H9 (cell line): ENCODE data around the gene TM9SF2. TPM values are rescaled to one million over a fixed set of nuclear protein-coding genes. Genes with fewer than 3 reads are reported as not detected.

Experiments used
- DNase-seq: peaks from one replicate; pipeline ENCODE4 v3.0.0-alpha.2; 2017
- H2AFZ ChIP-seq: one replicate; pipeline ENCODE4 v1.6.1; 2013; ENCODE audit warnings: mild to moderate bottlenecking, low read length, control low read depth, moderate library complexity
- H2AK5ac ChIP-seq: 2 replicates; pipeline ENCODE4 v1.6.1; 2013; ENCODE audit warnings: low read length, control low read depth, mixed read lengths; ENCODE audit not compliant: insufficient read length
- H2BK120ac ChIP-seq: one replicate; pipeline ENCODE4 v1.6.1; 2013; ENCODE audit warnings: low read depth, mild to moderate bottlenecking, low read length, control low read depth, inconsistent platforms; ENCODE audit not compliant: poor library complexity, severe bottlenecking
- H2BK12ac ChIP-seq: 2 replicates; pipeline ENCODE4 v1.6.1; 2013; ENCODE audit warnings: low read length, control low read depth, mixed read lengths, low read depth; ENCODE audit not compliant: insufficient read length
- H2BK15ac ChIP-seq: 2 replicates; pipeline ENCODE4 v1.6.1; 2013; ENCODE audit warnings: low read depth, low read length, control low read depth
- H2BK20ac ChIP-seq: one replicate; pipeline ENCODE4 v1.6.1; 2013; ENCODE audit warnings: low read depth, mild to moderate bottlenecking, low read length, control low read depth, inconsistent platforms; ENCODE audit not compliant: poor library complexity, severe bottlenecking
- H2BK5ac ChIP-seq: 2 replicates; pipeline ENCODE4 v1.6.1; 2013; ENCODE audit warnings: low read length, control low read depth, mixed read lengths; ENCODE audit not compliant: insufficient read length
- H3K14ac ChIP-seq: 2 replicates; pipeline ENCODE4 v1.6.1; 2013; ENCODE audit warnings: low read length, control low read depth; ENCODE audit not compliant: insufficient read depth
- H3K18ac ChIP-seq: 2 replicates; pipeline ENCODE4 v1.6.1; 2013; ENCODE audit warnings: low read depth, mild to moderate bottlenecking, mixed read lengths, low read length, control low read depth; ENCODE audit not compliant: insufficient read length
- H3K23ac ChIP-seq: 2 replicates; pipeline ENCODE4 v1.6.1; 2013; ENCODE audit warnings: low read length, control low read depth, mixed read lengths, low read depth; ENCODE audit not compliant: insufficient read length
- H3K23me2 ChIP-seq: 2 replicates; pipeline ENCODE4 v1.6.1; 2013; ENCODE audit warnings: low read depth, mild to moderate bottlenecking, mixed read lengths, low read length, control low read depth; ENCODE audit not compliant: insufficient read length, poor library complexity, severe bottlenecking
- H3K27ac ChIP-seq: 2 replicates; pipeline ENCODE4 v1.5.1; 2013; ENCODE audit warnings: low read length, control low read depth, mixed read lengths, low read depth; ENCODE audit not compliant: insufficient read length
- H3K27me3 ChIP-seq: 2 replicates; pipeline ENCODE4 v1.6.1; 2013; ENCODE audit warnings: low read length, control low read depth, inconsistent platforms; ENCODE audit not compliant: insufficient read depth
- H3K4ac ChIP-seq: 2 replicates; pipeline ENCODE4 v1.6.1; 2013; ENCODE audit warnings: low read depth, mild to moderate bottlenecking, control low read depth, inconsistent platforms, low read length, moderate library complexity
- H3K4me1 ChIP-seq: 2 replicates; pipeline ENCODE4 v1.6.1; 2013; ENCODE audit warnings: low read length, control low read depth, inconsistent platforms; ENCODE audit not compliant: insufficient read depth
- H3K4me2 ChIP-seq: 2 replicates; pipeline ENCODE4 v1.6.1; 2013; ENCODE audit warnings: low read length, control low read depth, mixed read lengths; ENCODE audit not compliant: insufficient read length, insufficient read depth
- H3K56ac ChIP-seq: 2 replicates; pipeline ENCODE4 v1.6.1; 2013; ENCODE audit warnings: low read depth, mild to moderate bottlenecking, mixed read lengths, low read length, control low read depth; ENCODE audit not compliant: insufficient read length
- H3K79me1 ChIP-seq: 2 replicates; pipeline ENCODE4 v1.6.1; 2013; ENCODE audit warnings: low read depth, mild to moderate bottlenecking, moderate library complexity, low read length, control low read depth, inconsistent platforms; ENCODE audit not compliant: insufficient read depth, poor library complexity, severe bottlenecking
- H3K79me2 ChIP-seq: 2 replicates; pipeline ENCODE4 v1.6.1; 2013; ENCODE audit warnings: low read length, control low read depth, inconsistent platforms; ENCODE audit not compliant: insufficient read depth
- H3K9ac ChIP-seq: 2 replicates; pipeline ENCODE4 v1.6.1; 2013; ENCODE audit warnings: low read length, control low read depth, mixed read lengths; ENCODE audit not compliant: insufficient read length; ENCODE audit errors: extremely low read depth
- H3K9me3 ChIP-seq: one replicate; pipeline ENCODE4 v1.6.1; 2013; ENCODE audit warnings: low read depth, low read length, inconsistent platforms; ENCODE audit not compliant: control insufficient read depth
- H3T11ph ChIP-seq: one replicate; pipeline ENCODE4 v1.6.1; 2013; ENCODE audit warnings: mild to moderate bottlenecking, low read length, control low read depth, inconsistent platforms
- H4K20me1 ChIP-seq: one replicate; pipeline ENCODE4 v1.6.1; 2013; ENCODE audit not compliant: control insufficient read depth, insufficient read length, insufficient read depth
- H4K5ac ChIP-seq: 2 replicates; pipeline ENCODE4 v1.6.1; 2013; ENCODE audit warnings: low read depth, mild to moderate bottlenecking, mixed read lengths, low read length, control low read depth; ENCODE audit not compliant: insufficient read length
- H4K8ac ChIP-seq: replicated peaks from 2 replicates; pipeline ENCODE4 v1.6.1; 2013; ENCODE audit warnings: low read length, control low read depth, mixed read lengths, low read depth; ENCODE audit not compliant: insufficient read length
- H4K91ac ChIP-seq: 2 replicates; pipeline ENCODE4 v1.6.1; 2013; ENCODE audit warnings: low read depth, mild to moderate bottlenecking, moderate library complexity, mixed read lengths, low read length, control low read depth; ENCODE audit not compliant: insufficient read length
- H3K27ac Mint-ChIP-seq, 3 experiments: 2 replicates in 2 of 3; 3 replicates in 1 of 3; pipeline ENCODE4 v1.8.0; 2020 to 2021; ENCODE audit warnings: mixed read lengths in 3 of 3, mild to moderate bottlenecking in 1 of 3, moderate library complexity in 1 of 3
- H3K27me3 Mint-ChIP-seq: 2 replicates; pipeline ENCODE4 v1.8.0; 2021; ENCODE audit warnings: low read depth, mild to moderate bottlenecking, moderate library complexity, mixed read lengths
- H3K36me3 Mint-ChIP-seq, 3 experiments: 2 replicates in 2 of 3; 3 replicates in 1 of 3; pipeline ENCODE4 v1.8.0; 2020 to 2021; ENCODE audit warnings: low read depth in 3 of 3, mixed read lengths in 3 of 3; ENCODE audit not compliant: insufficient read depth in 1 of 3
- H3K4me1 Mint-ChIP-seq, 2 experiments: 2 replicates each; pipeline ENCODE4 v1.8.0; 2020; ENCODE audit warnings: mixed read lengths in 2 of 2
- H3K4me3 Mint-ChIP-seq, 2 experiments: 2 replicates in 1 of 2; 3 replicates in 1 of 2; pipeline ENCODE4 v1.8.0; 2020 to 2021; ENCODE audit warnings: mild to moderate bottlenecking in 2 of 2, mixed read lengths in 2 of 2, moderate library complexity in 1 of 2
- H3K9me3 Mint-ChIP-seq, 2 experiments: 2 replicates in 1 of 2; 3 replicates in 1 of 2; pipeline ENCODE4 v1.8.0; 2020; ENCODE audit warnings: mild to moderate bottlenecking in 2 of 2, mixed read lengths in 2 of 2, moderate library complexity in 1 of 2
- CTCF ChIP-seq: fragments of 200-600 bp; sonication (generic); conservative IDR thresholded peaks from 3 replicates; pipeline ENCODE4 v1.8.0; 2021; ENCODE audit warnings: antibody characterized with exemption, mild to moderate bottlenecking
- WGBS: extraction: QIAGEN DNeasy Blood & Tissue Kit; methylation state at CpG from one replicate; pipeline ENCODE4 v1.1.7; 2013; ENCODE audit warnings: missing lambda C conversion rate, low lambda C conversion rate, mixed read lengths; ENCODE audit not compliant: insufficient read length; ENCODE audit errors: extremely low coverage; 5-methylcytosine and 5-hydroxymethylcytosine counted together
- total RNA-seq: library from RNA; stranded (reverse); gene quantifications from 2 replicates; pipeline ENCODE4 v1.2.1, GENCODE V29; 2021

Gene TM9SF2
- total RNA-seq, 1 experiment from 2014 or later: 86.1 TPM

- no peak for DNase-seq
- Histone ChIP-seq H3K4me1 (no peaks in the 10 kb centered on the region), H4K91ac (no peak overlapping the region), H2AK5ac (no peak overlapping the region), H2BK120ac (no peak overlapping the region), H3K23me2 (no peaks in the 10 kb centered on the region), H2BK12ac (no peak overlapping the region), H4K20me1 (no peaks in the 10 kb centered on the region), H3K27ac (no peak overlapping the region), H2BK20ac (no peak overlapping the region), H3K79me1 (no peaks in the 10 kb centered on the region), H3K27me3 (no peaks in the 10 kb centered on the region), H3K9me3 (no peaks in the 10 kb centered on the region), H3K23ac (no peak overlapping the region), H3K14ac (no peak overlapping the region), H3K4me2 (no peak overlapping the region), H3K79me2 (no peaks in the 10 kb centered on the region), H4K8ac (no peak overlapping the region), H2BK5ac (no peak overlapping the region), H3T11ph (no peak overlapping the region), H3K9ac (no peak overlapping the region), H3K56ac (no peak overlapping the region), H2AFZ (no peak overlapping the region), H4K5ac (no peak overlapping the region), H3K18ac (no peak overlapping the region), H2BK15ac (no peak overlapping the region), H3K4ac (no peak overlapping the region)
- Mint-ChIP-seq H3K27me3 (no peaks in the 10 kb centered on the region), H3K36me3 (peaks cover 17 to 61% (median 49%) of the 10 kb centered on the region in 3 experiments), H3K9me3 (no peaks in the 10 kb centered on the region), H3K27ac (no peak overlapping the region), H3K4me3 (no peak overlapping the region), H3K4me1 (peaks cover 0 to 7% of the 10 kb centered on the region in 2 experiments; a peak in 1 of 4 replicates)
- TF ChIP-seq CTCF: no peak
- WGBS: no CpG with 5 or more reads among the region's 5 CpGs
Measured at GRCh38 chr13:99555149-99555548, 53.9 kb downstream of the TM9SF2 start.
